HG02588 (cell line): ENCODE measurements around the gene RBMS2.
"Not testable (repeated sequence)": the region's sequence is repeated elsewhere in the genome, so short reads cannot be mapped to it uniquely, and the experiment has no call there.

Experiments
- ATAC-seq: cut with Tn5 transposase; IDR thresholded peaks from one replicate; pipeline ENCODE4 v1.9.1; 2021; ENCODE audit warnings: mild to moderate bottlenecking, moderate library complexity; ENCODE audit not compliant: unreplicated experiment

Gene RBMS2, protein sequence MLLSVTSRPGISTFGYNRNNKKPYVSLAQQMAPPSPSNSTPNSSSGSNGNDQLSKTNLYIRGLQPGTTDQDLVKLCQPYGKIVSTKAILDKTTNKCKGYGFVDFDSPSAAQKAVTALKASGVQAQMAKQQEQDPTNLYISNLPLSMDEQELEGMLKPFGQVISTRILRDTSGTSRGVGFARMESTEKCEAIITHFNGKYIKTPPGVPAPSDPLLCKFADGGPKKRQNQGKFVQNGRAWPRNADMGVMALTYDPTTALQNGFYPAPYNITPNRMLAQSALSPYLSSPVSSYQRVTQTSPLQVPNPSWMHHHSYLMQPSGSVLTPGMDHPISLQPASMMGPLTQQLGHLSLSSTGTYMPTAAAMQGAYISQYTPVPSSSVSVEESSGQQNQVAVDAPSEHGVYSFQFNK

DNA sequence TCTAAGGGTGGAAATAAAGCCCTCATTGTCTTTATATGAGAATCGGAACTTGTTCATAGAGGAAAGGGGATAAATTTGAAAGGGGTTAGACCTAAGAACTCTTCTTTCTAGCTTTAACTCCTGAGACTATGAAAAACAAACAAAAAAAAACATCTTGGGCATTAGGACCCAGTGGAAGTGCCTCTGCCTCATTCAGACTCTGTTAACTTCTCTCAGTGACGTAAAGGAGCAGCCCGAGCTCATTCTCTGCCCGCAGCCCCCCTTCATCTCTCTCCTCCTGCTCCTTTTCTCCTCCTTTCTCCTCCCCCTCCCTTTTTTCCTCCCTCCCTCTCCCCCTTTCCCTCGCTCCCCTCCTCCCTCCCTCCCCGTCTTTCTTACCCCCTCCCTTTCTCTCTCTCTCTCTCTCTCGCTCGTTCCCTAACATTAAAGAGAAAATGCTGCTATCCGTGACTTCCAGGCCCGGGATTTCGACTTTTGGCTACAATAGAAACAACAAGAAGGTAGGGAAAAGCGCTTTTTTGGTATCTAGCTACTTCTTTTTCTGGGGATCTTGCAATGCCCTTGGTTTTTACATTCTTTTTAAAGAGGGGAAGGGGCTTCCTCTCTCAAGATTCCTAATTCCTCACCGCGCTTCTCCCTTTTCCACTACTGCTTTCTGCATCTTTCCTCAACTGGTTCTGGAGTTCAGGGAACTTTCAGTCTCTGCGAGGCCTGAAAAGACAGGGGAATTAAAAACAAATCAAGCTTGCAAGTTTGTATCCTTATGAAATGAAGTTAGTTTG, at the start of gene RBMS2:
RBMS2 (plus strand) TSS at position 231 of the 782 bp plus-strand sequence; CDS start at position 435, 204 bp downstream.
- no peak for ATAC-seq

DNA sequence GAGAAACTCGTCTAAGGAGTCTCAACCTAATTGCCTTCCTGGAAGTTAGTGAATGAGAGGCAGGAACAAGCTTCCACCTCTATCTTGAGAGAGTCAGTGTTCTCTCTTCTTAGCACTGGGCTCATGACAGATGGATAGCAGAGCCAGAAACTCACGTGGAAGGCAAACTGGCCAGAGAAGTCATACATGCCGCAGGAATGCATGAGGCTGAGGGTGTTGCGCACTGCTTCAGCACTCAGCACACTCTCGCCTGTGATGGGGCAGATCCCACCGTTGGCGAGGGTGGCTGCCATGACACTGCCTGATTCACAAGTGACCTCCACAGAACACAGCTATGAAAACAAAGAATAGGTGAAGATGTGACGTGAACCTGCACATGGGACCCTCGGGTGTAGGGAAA, 47.2 kb upstream of the RBMS2 start:
- no peak for ATAC-seq

DNA sequence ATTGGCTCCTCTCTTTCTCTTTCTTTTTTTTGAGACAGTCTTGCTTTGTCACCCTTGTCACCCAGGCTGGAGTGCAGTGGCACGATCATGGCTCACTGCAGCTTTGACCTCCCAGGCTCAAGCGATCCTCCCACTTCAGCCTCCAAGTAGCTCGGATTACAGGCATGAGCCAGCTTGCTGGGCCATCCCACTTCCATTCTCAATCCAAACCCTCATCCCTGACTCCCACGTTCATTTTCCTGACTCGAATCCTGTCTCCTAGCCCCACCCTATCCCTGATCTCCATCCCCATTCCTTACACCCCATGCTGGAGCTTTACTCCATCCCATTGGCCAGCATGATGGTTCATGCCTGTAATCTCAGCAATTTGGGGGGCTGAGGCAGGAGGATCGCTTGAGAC, 45.5 kb upstream of the RBMS2 start:
- ATAC-seq: no peak

DNA sequence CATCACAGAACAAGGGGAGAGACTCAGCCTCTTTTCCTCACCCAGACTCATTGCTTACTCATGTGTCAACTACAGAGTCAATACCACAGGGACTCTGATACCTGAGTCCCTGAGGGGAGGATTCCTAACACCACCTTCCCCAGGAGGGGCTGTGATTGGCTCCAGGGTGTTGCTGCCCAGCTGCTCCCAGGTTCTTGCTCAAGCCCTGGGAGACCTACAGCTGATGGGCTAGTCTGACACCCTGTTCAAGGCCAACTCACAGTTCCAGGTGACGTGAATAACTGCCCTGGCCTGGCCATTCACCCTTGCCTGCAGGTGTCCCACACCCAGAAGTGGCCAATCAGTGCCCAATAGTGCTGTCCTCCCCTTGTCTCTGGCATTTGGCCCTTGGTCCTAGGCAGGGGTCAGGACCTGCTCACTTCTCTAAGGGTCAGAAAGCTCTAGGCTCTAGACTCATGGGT, 44.6 kb upstream of the RBMS2 start:
- no peak for ATAC-seq

DNA sequence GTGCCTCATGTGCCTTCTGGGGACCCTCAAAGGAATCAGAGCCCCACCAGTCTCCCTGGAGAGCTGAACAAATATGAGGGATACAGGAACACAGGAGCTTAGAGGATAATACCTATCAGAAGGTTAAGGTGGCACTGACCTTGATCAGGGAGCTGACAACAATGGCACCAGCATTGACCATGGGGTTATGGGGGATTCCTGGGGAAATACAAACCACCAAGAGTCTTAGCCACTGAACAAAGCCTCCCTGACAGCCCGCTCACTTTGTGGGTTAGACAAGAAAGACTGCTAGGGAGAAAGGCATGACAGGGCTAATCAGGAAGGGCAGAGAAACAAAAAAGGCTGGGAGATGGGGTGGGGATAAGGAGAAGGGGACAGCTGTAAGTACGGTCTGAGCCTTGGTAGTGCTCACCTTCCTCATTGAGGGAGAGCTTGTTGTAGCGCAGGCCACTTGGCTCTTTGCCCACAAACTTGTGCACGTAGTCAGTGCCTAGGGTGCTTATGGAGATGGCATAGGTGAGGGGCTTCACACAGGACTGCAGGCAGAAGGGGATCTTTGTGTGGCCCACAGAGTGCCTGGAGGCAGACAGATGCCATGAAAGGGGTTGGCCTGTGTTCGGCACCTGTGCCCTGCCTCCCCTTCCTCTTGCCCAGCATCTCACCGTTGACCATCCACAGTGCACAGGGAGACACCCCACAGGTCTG, 43.9 kb upstream of the RBMS2 start:
- no peak for ATAC-seq

DNA sequence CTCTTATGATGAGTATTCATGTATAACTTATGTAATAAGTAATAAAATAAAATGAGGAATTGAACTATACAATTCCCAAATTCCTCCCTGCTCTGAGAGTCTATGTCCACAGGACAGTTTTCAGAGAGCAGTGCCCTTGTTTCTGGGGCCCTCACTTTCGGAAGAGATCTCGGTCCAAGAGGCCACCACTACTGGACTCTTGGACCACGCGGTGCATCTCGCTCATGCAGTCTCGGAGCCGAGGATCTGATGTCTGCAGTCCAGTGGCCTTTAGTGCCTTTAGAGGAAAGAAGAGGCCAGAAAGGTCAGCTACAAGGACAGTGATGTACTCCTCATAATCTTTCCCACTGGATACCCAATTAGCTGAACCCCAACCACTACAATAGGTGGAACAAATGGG, 42.0 kb upstream of the RBMS2 start:
- ATAC-seq: no peak

DNA sequence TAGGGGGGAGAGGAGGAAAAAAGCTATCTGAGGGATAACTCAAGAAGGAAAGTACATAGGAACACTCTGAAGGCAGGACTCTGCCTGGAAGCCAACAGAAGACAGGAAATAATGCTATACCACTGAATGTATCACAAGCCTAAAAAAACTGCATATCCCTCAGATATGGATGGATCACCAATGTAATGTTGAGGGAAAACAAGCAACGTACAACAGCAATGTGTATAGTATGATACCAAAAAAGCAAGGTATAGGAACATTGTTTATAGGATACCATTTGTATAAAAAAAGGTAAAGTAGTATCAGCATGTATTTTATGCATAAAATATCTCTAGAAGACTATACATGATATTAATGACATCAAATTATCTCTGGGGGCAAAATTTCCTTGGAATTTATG, 37.1 kb upstream of the RBMS2 start:
- no peak for ATAC-seq

DNA sequence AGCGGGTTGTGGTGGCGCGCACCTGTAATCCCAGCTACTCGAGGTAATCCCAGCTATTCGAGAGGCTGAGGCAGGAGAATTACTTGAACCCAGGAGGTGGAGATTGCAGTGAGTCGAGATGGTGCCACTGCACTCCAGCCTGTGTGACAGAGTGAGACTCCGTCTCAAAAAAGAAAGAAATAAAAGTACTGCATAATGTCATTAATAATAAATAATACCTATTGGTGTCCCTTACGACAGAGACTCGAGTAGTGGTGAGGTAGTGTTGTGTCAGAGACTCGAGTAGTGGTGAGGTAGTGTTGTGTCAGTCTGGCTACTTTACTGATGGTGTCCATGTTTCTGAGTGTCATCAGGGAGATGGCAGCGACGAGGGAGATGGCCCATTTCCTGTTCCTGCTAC, 34.9 kb upstream of the RBMS2 start:
- ATAC-seq: no peak

DNA sequence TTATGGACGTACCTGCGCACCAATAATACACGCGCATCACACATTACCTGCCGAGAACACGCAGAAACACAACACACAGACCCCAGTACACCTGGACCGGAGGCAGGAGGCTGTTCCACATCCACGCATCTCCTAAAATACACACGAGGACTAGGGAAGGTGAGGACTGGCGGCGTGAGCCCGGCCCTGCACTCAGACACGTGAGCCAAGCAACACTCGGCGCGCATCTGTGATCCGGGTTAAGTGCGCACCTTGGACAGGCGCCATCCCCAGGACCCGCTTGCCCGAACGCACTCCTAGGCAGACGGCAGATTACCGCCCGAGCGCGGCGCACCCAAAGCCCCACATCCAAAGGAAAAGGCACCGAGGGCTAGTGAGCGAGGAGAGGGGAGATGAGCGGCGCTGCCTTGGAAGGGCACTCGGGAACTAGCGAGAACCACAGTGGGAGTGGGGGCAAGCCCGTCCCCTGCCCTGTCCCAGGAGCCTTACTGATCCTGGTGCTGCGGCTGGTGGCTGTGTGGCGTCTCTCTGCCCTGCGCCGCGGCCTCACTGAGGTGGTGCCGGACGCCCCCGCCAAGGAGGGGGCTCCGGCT, 34.1 kb upstream of the RBMS2 start:
- peak; percentile 13 for ATAC-seq

DNA sequence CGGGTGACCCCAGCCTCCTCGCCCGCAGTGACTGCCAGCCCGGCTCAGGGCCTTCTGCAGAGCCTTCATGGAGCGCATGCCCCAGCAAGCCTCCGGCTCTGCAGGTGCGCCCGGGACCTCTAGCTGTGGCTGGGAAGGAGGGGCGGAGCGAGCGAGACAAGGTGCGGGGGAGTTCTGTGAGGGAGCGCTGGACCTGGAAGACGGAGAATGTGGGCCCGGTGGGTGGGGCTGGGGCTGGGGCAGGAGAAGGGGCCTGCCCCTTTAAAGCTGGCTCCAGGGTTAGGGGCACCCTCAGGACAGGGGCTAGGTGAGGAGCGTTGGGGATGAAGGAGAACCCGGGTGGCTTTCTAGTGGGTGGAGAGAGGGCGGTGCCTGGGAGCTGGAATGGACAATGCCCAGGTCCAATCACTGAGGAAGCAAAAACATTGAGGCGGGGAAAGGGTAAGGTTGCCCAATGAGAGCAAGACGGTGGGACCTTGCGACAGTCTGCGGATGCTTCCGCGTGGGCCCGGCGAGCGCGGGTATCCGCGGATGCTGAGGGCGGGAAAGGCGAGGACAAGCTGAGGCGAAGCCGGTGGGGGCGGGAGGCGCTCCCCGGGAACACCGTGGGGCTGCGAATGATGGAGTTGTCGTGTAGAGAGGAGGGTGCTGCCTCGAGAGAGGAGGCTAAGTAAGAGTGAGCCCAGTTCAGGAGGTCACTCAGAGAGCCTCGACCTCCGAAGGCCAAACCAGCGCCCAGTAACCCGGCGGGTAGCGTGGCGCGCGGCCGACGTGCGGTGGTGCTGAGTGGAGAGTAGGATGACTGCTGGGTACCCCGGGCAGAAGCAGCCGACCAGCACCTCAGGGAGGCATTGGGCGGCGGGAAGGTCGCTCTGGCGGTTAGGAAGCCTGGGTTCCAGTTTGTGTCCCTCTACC, 33.3 kb upstream of the RBMS2 start, which contains the start of gene GLS2:
GLS2 (minus strand) TSS at position 121 of the 915 bp plus-strand sequence; CDS start at position 78, 43 bp downstream.
- peak; percentile 86 for ATAC-seq

DNA sequence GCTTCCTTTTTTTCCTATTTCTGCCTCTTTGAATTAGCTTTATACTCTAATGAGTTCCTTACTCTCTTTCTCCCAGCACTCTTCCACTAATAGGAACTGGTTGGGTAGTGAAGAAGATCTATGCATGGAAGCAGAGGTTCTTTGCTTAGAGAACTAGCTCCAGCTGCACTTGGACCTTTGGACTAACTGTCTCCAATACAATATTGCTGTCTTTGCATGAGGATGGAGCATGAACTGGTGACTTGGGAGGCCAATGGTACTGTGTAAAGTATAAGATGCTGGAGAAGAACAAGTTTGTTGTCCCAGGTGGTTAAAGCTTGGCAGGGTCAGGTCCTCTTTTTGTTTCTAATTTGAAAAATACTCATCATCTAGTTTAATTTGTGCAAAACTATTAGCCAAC, 31.3 kb upstream of the RBMS2 start:
- no peak for ATAC-seq

DNA sequence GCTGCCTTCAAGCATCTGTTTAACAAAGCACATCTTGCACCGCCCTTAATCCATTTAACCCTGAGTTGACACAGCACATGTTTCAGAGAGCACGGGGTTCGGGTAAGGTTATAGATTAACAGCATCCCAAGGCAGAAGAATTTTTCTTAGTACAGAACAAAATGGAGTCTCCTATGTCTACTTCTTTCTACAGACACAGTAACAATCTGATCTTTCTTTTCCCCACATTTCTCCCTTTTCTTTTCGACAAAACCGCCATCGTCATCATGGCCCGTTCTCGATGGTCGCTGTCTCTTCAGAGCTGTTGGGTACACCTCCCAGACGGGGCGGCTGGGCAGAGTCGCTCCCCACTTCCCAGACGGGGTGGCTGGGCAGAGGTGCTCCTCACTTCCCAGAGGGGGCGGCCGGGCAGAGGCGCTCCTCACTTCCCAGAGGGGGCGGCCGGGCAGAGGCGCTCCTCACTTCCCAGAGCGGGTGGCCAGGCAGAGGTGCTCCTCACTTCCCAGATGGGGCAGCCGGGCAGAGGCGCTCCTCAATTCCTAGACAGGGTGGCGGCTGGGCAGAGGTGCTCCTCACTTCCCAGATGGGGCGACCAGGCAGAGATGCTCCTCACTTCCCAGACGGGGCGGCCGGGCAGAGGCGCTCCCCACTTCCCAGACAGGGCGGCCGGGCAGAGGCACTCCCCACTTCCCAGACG, 28.1 kb upstream of the RBMS2 start:
- ATAC-seq: not testable (repeated sequence)

DNA sequence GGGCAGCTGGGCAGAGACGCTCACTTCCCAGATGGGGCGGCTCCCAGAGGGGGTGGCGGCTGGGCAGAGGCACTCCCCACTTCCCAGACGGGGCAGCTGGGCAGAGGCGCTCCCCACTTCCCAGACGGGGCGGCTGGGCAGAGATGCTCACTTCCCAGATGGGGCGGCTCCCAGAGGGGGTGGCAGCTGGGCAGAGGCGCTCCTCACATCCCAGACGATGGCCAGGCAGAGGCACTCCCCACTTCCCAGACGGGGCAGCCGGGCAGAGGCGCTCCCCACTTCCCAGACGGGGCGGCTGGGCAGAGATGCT, 27.6 kb upstream of the RBMS2 start:
- not testable (repeated sequence) for ATAC-seq

DNA sequence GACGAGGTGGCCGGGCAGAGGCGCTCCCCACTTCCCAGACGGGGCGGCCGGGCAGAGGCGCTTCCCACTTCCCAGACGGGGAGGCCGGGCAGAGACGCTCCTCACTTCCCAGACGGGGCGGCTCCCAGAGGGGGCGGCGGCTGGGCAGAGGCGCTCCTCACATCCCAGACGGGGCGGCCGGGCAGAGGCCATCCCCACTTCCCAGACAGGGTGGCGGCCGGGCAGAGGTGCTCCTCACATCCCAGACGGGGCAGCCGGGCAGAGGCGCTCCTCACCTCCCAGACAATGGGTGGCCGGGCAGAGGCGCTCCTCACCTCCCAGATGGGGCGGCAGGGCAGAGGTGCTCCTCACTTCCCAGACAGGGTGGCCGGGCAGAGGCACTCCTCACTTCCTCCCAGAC, 27.1 kb upstream of the RBMS2 start:
- ATAC-seq: not testable (repeated sequence)

DNA sequence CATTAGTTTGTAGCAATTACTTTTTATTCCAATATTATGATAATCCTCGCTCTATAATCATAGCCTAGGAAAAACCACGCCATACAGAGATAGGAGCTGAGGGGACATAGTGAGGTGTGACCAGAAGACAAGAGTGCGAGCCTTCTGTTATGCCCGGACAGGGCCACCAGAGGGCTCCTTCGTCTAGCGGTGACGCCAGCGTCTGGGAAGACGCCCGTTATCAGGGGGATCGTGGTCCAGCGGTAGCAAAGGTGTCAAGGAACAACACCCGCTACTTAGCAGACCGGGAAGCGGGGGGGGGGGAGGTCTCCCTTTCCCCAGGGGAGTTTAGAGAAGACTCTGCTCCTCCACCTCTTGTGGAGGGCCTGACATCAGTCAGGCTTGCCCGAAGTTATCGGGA, 24.9 kb upstream of the RBMS2 start:
- not testable (repeated sequence) for ATAC-seq

DNA sequence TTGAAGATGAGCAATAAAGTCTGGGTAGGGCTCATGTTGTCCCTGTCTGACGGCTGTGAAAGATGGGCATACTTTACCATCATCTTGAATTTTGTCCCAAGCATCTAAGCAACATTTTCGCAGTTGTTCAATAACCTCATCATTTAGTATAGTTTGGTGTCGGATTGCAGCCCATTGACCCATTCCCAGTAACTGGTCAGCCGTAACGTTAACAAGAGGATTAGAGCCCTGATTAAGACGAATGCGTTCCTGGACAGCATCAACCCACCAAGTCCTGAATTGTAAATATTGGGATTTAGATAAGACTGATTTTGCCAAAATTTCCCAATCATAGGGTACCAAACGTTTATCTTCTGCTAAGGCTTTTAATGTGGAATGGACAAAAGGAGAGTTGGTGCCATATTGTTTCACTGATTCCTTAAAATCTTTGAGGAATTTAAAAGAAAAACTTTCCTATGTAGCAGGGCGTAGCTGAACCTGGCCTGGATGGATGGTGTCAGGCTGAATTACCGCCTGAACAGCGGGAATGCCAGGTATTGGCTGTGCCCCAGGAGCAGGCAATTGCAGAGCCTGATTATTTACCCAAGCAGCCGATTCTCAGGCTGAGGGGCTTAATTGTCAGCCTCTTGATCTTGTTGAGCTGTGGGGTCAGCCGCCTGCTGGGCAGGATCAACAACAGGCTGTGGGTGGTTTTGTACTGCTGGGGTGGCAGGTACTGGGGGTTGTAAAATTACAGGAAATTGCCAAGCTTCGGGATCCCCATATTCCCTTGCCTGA, 23.3 kb upstream of the RBMS2 start:
- not testable (repeated sequence) for ATAC-seq

DNA sequence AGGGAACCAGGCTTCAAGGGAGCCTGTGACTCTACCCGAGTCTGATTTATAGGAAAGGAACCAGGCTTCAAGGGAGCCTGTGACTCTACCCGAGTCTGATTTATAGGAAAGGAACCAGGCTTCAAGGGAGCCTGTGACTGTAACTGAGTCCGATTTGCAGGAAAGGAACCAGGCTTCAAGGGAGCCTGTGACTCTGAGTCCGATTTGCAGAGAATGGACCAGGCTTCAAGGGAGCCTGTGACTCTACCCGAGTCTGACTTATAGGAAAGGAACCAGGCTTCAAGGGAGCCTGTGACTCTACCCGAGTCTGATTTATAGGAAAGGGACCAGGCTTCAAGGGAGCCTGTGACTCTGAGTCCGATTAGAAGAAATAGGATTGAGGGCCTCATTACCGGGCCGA, 22.2 kb upstream of the RBMS2 start:
- ATAC-seq: not testable (repeated sequence)

DNA sequence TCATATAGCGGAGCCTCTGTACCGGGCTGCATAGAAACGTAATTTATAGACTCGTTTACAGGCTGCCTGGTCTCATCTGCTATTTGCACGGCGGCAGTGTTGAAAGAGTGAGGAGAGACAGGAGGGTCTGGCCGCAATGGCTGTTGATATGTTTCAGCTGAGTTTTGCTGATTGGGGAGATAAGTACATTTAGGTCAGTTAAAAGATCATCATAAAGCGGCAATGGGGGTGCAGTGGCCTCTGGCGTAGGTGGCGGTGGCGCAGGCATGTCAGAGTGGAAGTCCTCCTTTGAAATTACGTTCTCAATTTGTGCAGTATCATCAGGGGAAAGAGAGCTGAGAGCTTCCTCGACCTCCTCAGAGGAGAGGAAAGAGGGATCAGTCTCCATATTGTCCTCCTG, 21.7 kb upstream of the RBMS2 start:
- not testable (repeated sequence) for ATAC-seq

DNA sequence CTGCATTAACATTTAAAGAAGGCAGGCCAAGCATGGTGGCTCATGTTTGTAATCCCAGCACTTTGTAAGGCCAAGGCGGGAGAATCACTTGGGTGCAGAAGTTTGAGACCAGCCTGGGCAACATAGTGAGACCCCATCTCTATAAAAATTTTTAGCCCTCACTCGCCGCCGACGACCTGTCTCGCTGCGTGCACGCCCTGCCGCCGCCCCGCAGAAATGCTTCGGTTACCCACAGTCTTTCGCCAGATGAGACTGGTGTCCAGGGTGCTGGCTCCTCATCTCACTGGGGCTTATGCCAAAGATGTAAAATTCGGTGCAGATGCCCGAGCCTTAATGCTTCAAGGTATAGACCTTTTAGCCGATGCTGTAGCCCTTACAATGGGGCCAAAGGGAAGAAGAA, 10.8 kb upstream of the RBMS2 start:
- no peak for ATAC-seq
